MV-4-11 (cell line): ENCODE measurements around the gene SLC5A11.
"Not testable (repeated sequence)": the region's sequence is repeated elsewhere in the genome, so short reads cannot be mapped to it uniquely, and the experiment has no call there.

ENCODE experiments used
- DNase-seq: peaks from one replicate; lab custom pipeline; 2025; lab: John Stamatoyannopoulos, UW

Gene SLC5A11

DNA sequence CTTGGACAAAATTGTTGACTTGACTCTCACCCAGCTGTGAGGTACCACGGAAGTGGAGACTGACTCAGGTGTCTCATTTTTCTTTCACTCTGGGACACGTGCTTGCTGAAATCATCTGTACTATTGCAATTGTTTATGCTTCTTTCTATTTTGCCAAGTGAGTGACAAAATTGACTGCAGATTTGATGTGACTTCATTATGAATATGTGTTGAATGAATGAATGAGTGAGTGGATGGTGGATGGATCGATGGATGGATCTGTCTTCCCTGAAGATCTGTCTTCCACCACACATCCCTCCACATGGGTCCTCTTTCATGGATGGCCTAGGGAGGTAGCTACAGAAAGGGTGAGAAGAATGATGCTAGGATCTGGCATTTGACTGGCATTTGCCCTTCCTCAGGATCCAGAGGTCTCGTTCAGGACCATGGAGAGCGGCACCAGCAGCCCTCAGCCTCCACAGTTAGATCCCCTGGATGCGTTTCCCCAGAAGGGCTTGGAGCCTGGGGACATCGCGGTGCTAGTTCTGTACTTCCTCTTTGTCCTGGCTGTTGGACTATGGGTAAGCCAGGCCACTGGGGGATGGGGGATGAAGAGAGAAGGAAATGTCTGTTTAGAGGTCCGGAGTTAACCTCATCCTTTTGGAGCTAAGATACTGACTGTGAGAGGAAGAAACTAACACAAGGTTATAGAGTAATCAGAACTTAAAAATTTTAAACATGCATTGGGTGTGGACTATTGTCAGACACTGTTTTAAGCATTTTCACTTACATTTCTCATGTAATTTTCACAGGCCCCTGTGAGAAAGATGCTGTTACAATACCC, 12.7 kb downstream of the SLC5A11 start:
- DNase-seq, result peak; percentile 62

DNA sequence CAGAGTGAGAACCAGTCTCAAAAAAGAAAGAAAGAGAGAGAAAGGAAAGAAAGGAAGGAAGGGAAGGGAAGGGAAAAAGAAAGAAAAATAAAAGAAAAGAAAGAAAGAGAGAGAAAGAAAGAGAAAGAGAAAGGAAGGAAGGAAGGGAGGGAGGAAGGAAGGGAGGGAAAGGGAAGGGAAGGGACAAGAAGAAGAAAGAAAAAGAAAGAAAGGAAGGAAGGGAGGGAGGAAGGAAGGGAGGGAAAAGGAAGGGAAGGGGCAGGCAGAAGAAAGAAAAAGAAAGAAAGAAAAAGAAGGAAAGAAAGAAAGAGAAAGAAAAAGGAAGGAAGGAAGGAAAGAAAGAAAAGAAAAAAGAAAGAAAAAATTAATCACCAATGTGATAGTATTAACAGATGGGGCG, 15.7 kb downstream of the SLC5A11 start:
- no peak for DNase-seq

DNA sequence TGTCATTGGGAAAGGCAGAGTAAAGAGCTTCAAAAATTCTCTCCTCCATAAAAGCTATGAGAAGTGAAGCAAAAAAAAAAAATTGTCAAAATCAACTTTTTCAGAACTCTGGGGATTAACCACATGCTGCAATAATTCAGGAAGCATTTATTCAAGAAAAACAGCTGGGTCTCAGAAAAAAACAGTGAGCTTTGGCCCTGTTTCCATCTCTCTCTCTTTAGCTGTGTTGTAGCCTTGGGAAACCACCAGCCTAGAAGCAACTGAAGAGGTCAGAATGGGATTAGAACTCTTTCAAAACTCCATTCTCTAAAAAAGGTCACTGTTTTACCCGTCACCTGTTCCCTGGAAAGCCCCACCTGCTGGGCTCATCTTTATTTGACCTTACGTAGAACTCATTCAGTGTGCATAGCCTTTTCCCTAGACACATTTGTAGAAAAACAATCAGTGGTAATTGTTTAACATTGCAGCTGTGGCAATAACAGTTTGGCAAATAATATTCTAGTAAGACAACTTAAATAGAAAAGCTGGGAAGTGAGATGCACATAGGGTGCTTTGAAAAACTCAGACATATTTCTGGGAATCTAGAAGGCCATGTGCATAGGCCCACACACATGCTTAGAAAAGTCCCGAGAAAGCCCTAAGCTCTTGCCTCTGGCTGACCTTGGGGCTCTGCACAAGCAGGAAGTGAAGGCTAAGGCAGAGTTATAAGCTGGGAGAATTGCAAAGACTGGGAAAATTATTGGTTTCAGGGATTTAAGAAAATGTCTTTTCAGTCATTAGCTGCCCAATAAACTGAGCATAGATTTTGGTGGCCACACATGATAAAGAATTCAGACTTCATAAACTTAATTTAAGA, 18.0 kb downstream of the SLC5A11 start:
- no peak for DNase-seq

DNA sequence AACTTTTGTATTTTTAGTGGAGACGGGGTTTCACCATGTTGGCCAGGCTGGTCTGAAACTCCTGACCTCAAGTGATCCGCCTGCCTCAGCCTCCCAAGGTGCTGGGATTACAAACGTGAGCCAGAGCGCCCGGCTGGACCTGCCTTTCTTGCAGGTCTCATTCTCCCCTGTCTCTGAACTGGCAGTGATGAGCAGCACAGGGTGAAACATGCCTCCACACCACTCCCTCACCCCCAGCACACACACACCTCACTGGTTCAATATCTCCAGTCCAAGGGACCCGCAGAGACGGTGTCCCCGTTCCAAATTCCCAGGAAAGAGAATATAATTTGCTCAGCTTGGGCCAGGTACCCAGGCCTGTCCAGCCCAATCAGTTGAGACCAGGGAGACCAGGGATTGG, 23.3 kb downstream of the SLC5A11 start:
- DNase-seq, result no peak

DNA sequence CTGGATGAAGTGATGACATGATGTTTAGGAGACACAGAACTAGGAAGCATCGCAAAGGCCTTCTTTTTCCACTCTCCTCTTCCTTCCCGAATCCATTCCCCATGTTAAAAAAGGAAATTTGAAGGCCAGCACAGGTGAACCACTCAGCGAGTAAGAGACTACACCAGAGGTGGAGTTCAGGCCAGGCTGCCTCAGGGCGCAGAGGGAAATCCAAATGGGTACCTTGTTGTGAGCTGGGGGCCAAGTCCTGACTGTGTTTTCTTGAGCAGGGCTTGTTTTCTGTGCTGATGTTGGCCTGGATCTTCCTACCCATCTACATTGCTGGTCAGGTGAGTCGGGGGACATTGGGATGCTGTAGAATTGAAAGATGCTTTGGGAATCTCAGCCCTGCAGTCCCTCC, 26.1 kb downstream of the SLC5A11 start:
- no peak for DNase-seq

DNA sequence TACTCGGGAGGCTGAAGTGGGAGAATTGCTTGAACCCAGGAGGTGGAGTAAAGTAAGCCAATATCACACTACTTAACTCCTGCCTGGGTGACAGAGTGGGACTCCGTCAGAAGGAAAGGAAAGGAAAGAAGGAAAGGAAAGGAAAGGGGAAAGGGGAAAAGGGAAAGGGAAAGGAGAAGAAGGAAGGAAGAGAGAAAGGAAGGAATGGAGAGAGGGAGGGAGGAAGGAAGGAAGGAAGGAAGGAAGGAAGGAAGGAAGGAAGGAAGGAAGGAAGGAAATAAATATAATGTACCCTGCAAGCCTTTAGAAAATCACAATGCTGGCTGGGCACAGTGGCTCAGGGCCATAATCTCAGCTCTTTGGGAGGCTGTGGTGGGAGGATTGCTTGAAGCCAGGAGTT, 27.3 kb downstream of the SLC5A11 start:
- no peak for DNase-seq

DNA sequence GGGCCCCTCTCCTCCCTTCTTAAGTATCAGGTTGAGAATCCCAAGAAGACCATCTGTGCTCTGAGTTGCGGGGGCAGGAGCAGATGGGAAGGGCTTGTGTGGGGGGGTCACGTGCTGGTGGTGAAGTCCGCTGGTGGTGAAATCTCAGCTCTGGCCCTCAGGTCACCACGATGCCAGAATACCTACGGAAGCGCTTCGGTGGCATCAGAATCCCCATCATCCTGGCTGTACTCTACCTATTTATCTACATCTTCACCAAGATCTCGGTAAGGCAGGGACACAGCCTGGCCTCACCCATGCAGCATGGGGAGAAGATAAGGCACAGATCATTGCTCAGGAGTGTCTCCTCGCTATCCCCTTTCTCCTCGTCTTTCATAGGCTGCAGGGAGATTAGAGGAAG, 29.7 kb downstream of the SLC5A11 start:
- no peak for DNase-seq

DNA sequence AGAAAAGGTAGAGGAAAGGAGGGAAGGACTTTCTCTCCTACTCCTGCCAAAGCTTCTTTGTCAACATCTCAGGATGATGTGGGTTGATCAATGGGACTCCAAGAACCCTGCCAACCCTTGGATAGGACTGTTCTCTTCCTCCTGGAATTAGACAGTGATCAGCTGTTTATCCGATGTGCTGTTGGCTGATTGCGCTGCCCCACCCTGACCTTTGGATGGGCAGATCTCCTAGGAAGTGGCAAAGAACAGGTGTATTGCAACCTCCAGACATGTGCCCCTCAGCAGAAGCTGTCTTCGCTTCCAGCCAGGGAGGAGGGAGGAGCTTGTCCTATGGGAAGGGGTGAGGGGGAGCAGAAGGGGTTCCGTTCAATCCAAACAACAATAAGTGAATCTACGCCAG, 30.5 kb downstream of the SLC5A11 start:
- no peak for DNase-seq

DNA sequence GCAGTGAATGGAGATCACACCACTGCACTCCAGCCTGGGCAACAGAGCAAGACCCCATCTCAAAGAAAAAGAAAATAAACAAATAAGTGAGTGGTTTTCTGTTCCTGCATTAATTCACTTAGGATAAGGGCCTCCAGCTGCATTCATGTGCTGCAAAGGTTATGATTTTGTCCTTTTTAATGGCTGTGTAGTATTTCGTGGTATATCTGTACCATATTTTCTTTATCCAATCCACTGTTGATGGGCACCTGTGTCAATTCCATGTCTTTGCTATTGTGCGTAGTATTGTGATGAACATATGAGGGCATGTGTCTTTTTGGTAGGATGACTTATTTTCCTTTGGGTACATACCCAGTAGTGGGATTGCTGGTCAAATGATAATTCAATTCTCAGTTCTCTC, 33.9 kb downstream of the SLC5A11 start:
- DNase-seq, result no peak

DNA sequence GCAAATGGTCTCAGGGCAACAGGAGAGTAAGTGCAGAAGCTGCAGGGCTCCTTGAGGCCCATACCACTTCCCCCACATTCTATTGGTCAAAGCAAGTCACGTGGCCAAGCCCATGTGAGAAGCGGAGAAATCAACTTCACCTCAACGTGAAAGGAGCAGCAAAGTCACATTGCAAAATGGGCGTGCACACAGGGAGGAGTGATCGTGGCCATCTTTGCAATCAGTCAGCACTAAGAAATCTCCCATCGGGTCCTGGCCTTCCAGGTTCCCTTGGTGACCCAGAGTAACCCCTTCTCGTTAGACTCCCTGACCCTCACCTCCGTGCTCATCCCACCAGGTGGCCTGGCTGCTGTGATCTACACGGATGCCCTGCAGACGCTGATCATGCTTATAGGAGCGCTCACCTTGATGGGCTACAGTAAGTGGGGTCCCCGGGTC, 38.0 kb downstream of the SLC5A11 start:
- DNase-seq, result no peak

DNA sequence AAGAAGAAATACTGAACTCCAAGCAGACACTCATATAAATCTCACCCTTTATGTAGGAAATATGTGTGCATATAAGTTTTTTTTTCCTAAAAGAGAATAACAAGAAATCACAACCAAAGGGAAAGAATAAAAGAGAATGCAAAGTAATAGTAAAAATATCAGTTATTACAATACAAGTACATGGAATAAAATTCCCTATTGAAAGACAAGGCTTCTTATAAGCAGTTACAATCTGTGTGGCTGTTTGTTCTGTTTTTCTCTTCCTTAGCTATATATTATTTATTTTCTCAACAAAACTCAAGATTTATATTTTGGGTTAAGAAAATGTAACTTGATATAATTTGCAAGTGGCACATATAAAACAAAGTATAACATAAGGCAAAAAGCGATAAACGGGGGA, 41.7 kb downstream of the SLC5A11 start:
- no peak for DNase-seq

DNA sequence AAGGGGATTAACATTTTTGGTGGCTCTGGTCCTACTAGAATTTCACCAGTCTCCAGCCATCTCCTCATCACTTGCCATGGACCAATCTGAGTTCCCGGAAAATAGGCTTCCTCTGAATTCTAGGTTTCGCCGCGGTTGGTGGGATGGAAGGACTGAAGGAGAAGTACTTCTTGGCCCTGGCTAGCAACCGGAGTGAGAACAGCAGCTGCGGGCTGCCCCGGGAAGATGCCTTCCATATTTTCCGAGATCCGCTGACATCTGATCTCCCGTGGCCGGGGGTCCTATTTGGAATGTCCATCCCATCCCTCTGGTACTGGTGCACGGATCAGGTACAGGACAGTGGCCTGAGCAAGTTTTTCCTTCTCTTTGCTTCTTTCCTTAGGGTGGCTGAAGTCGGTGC, 45.0 kb downstream of the SLC5A11 start:
- no peak for DNase-seq

DNA sequence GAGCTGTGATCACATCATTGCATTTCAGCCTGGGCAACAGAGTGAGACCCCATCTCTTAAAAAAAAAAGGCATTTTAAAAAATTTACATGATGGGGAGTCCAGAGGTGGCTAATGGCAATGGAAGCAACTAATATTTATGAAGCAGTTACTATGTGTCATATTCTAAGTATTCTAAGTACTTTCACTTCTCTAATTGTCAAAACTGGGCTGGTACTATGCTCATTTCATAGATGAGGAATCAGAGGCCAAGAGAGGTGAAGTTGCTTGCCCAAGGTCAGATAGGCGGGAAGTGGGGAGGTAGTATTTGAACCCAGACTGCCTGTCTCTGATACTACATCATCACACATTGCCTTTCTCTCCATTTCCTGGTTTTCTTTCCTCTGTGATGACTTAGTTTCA, 50.7 kb downstream of the SLC5A11 start:
- peak; percentile 89 for DNase-seq

DNA sequence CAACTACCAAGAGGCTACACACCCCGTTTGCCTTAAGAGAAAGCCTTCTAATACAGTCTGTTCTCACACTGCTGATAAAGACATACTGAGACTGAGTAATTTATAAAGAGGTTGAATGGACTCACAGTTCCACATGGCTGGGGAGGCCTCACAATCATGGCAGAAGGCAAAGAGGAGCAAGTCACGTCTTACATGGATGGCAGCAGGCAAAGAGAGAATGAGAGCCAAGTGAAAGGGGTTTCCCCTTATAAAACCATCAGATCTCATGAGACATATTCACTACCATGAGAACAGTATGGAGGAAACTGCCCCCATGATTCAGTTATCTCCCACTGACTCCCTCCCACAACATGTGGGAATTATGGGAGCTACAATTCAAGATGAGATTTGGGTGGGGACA, 51.8 kb downstream of the SLC5A11 start:
- DNase-seq, result not testable (repeated sequence)

DNA sequence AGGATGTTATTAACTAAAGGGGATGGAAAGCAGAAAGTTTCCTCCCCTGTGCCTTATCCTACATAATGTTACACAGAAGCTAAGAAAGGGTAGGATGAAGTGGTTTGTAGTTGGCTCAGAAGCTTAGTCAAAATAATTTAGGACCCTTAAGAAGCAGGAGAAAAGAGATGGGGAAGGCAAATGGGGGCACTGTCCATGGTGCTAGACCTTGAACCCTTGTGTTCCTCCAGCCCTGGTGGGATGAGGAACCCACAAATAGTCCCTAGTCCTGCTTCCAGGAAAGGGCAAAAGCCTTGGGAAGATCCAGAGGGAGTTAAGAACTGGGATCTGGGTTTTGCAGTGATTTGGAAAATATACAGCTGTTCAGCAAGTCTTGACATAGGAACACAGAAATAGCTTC, 54.5 kb downstream of the SLC5A11 start:
- DNase-seq, result no peak

DNA sequence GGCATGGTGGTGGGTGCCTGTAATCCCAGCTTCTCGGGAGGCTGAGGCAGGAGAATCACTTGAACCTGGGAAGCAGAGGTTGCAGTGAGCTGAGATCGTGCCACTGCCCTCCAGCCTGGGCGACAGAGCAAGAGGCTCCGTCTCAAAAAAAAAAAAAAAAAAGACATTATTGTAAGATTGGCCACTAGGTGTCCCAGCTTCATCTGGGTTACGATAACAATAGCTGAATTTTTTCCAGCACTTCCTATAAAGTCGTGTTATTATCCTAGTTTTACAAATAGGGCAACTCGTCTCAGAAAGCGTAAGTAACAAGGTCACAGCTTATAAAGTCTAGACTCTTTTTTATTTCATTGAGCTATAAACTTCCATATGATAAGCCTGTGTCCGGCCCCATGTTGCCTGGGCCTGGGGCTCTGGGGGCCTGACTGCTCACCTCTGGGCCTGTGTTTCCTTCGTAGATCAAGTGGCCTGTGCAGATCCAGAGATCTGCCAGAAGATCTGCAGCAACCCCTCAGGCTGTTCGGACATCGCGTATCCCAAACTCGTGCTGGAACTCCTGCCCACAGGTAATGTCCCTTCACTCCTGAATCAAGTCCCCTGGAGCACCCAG, 60.5 kb downstream of the SLC5A11 start:
- peak; percentile 6 for DNase-seq

DNA sequence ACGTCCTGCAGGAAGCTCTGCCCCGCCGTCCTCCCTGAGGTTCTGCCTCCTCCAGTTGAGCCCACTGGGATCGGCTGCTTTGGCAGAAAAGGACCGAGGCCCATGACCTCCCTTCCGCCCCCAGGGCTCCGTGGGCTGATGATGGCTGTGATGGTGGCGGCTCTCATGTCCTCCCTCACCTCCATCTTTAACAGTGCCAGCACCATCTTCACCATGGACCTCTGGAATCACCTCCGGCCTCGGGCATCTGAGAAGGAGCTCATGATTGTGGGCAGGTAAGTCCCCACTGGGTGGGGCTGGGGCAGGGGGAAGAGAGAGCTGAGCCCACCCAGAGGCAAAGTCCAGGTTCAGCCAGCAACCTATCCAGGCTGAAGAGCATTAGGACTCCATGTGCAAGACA, 61.1 kb downstream of the SLC5A11 start:
- DNase-seq, result no peak

DNA sequence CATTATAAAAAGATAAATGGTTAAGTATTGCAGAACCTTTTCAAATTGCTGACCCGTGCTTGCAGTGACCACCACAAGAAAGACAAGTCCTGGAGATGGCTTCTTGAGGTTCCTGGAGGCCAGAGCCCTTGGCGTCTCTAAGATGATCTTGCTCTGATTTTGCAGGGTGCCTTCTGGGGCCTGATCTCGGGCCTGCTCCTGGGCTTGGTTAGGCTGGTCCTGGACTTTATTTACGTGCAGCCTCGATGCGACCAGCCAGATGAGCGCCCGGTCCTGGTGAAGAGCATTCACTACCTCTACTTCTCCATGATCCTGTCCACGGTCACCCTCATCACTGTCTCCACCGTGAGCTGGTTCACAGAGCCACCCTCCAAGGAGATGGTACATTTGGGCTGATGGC, 63.0 kb downstream of the SLC5A11 start:
- no peak for DNase-seq

DNA sequence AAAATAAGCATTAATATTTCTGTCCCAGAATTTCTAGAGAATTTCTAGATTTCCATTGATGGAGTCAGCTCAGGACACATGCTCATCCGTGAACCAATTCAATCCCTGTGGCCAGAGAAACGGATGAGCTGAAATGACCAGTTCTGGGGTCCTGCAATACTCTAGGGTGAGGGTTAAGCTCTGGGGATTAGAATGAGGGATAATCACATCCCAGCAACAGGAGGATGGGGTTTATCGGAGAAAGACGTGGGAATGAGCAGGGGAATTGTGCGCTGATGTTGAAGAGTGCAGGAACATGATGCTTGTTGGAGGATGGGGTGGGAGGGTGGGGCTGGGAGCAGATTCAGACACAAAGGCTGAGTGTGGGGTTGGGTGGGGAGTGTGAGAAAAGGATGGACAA, 64.1 kb downstream of the SLC5A11 start:
- no peak for DNase-seq

DNA sequence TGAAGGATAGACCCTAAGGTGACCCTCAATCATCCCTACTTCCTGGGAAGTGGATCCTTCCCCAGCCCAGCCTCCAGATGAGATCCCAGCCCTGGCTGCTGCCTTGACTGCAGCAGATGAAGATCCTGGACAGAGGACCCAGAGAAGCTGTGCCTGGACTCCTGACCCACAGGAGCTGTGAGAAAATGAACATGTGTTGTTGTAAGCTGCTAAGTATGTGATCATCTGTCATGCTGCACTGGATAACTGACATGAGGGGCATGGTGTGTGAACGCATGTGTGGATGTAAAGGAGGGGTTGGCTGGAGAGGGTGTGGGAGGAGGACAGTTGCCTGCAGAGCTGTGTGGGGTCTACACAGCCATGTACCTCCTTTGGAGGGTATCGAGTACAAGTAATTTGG, 69.3 kb downstream of the SLC5A11 start:
- no peak for DNase-seq

DNA sequence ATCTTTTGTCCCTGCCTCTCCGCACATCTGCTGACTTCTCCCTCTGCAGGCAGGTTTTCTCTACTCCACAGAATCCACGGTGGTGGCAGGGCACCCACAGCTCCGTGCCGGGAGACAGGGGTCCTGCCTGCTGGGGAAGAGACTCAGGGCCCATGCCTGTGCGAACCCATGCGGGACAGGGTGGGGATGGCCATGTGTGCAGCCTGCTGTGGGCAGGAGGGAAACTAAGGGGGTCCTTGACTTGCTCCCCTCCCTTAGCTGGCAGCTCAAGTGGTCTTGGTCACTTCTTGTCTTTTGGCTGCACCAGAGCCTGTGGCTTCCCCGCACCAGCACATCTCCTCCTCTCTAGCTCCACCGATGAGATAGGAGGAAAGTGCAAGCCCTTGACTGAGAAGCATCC, 69.8 kb downstream of the SLC5A11 start:
- no peak for DNase-seq

DNA sequence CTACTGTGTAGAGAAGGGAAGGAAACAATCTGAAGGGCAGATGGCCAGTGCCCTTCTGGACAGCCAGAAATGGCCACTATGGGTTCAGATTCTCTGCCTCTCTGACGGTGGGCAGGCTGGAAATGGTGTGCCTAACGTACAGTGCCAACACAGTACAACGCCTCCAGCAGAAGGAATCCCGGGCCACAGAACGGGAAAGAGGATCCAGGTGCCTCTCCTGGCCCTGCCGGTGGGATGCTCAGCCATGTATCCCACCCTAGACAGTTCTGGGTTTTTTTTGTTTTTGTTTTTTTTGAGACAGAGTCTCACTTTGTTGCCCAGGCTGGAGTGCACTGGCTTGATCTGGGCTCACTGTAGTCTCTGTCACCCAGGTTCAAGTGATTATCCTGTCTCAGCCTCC, 71.5 kb downstream of the SLC5A11 start:
- no peak for DNase-seq

DNA sequence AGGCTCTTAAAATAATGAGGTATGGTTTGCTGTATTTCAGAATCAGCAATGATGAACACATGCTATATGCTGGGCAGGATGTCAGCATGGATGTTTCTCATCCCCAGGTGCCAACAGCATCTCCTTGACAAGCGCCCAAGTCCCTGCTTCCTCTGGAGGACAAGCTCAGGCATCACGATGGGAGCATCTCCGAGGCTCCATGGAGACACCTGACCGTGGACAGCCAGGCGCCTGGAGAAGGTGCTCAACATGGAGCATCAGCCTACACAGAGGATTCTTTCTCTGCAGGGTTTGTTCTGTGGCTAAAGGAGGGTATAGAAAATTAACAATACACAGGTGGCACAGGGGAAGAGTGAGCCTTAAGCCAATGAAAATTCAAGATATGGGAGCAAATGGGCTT, 72.1 kb downstream of the SLC5A11 start:
- no peak for DNase-seq
